H1 (cell line): ENCODE results near the gene COL5A2. TPM values are rescaled to one million over a fixed set of nuclear protein-coding genes. Genes with fewer than 3 reads are reported as not detected.

Experiments
- CTCF ChIA-PET: fragments of 300-600 bp; sonication (Branson Sonifier 250); formaldehyde crosslinking; loops from one replicate; lab custom pipeline; 2021; ENCODE audit not compliant: partially characterized antibody; lab: Charles Lee
- POLR2A ChIA-PET: fragments of 300-600 bp; sonication (Branson Sonifier 250); formaldehyde crosslinking; loops from one replicate; lab custom pipeline; 2021; ENCODE audit warnings: inconsistent platforms; ENCODE audit not compliant: partially characterized antibody; lab: Charles Lee
- DNase-seq, 2 experiments: peaks; one replicate each; pipeline versions ENCODE4 v3.0.0 to v3.0.0-alpha.2; 2010 to 2022; ENCODE audit warnings: low spot score in 2 of 2, low read depth in 1 of 2, mixed read lengths in 1 of 2
- FAIRE-seq: peaks from 2 replicates; lab custom pipeline; 2011; peaks lifted over from hg19 to GRCh38; lab: Jason Lieb, UNC
- H2AFZ ChIP-seq: 2 replicates; pipeline ENCODE4 v1.8.1; 2012; ENCODE audit warnings: low read length, inconsistent platforms
- H2AK5ac ChIP-seq: 2 replicates; pipeline ENCODE4 v1.6.1; 2013; ENCODE audit warnings: low read depth, low read length
- H2BK120ac ChIP-seq: replicated peaks from 2 replicates; pipeline ENCODE3; 2013; ENCODE audit warnings: low read depth, low read length, inconsistent platforms
- H2BK12ac ChIP-seq: 2 replicates; pipeline ENCODE4 v1.6.1; 2013; ENCODE audit warnings: low read depth, low read length
- H2BK15ac ChIP-seq: 2 replicates; pipeline ENCODE4 v1.6.1; 2013; ENCODE audit warnings: low read length
- H2BK20ac ChIP-seq: 2 replicates; pipeline ENCODE4 v1.6.1; 2013; ENCODE audit warnings: low read length
- H2BK5ac ChIP-seq: 2 replicates; pipeline ENCODE4 v1.6.1; 2013; ENCODE audit warnings: low read depth, low read length
- H3K14ac ChIP-seq: 2 replicates; pipeline ENCODE4 v1.6.1; 2013; ENCODE audit warnings: inconsistent platforms; ENCODE audit not compliant: insufficient read length
- H3K18ac ChIP-seq: 2 replicates; pipeline ENCODE4 v1.6.1; 2013; ENCODE audit warnings: low read length; ENCODE audit errors: extremely low read depth
- H3K23ac ChIP-seq: 2 replicates; pipeline ENCODE4 v1.6.1; 2013; ENCODE audit warnings: inconsistent platforms; ENCODE audit not compliant: insufficient read length
- H3K23me2 ChIP-seq: 2 replicates; pipeline ENCODE4 v1.6.1; 2013; ENCODE audit warnings: low read depth, low read length
- H3K27ac ChIP-seq: 2 replicates; pipeline ENCODE4 v1.6.1; 2011; ENCODE audit warnings: low read depth, low read length, inconsistent platforms
- H3K27me3 ChIP-seq, 4 experiments: replicated peaks in 1 of 4; 1 replicate in 1 of 4; 2 replicates in 3 of 4; pipeline versions ENCODE4 v1.6.1 to v1.8.1; 2011 to 2013; ENCODE audit warnings: low read length in 3 of 4, mild to moderate bottlenecking in 3 of 4, inconsistent platforms in 2 of 4, mixed read lengths in 2 of 4, moderate library complexity in 1 of 4; ENCODE audit not compliant: control insufficient read depth in 3 of 4, insufficient read depth in 3 of 4; ENCODE audit errors: extremely low read depth in 1 of 4
- H3K36me3 ChIP-seq, 4 experiments: 2 replicates each; pipeline versions ENCODE4 v1.6.1 to v1.8.1; 2011 to 2013; ENCODE audit warnings: mild to moderate bottlenecking in 4 of 4, low read length in 3 of 4, moderate library complexity in 2 of 4, control low read depth in 1 of 4, inconsistent platforms in 1 of 4; ENCODE audit not compliant: insufficient read depth in 4 of 4, control insufficient read depth in 2 of 4
- H3K4ac ChIP-seq: replicated peaks from 2 replicates; pipeline ENCODE3; 2013; ENCODE audit warnings: low read length, low read depth, mixed read lengths, inconsistent platforms; ENCODE audit not compliant: insufficient read length
- H3K4me1 ChIP-seq, 4 experiments: replicated peaks in 1 of 4; 1 replicate in 1 of 4; 2 replicates in 3 of 4; pipeline versions ENCODE4 v1.6.1 to v1.8.1; 2011 to 2013; ENCODE audit warnings: low read length in 3 of 4, inconsistent platforms in 2 of 4, mixed read lengths in 1 of 4; ENCODE audit not compliant: insufficient read depth in 4 of 4, control insufficient read depth in 3 of 4
- H3K4me2 ChIP-seq, 2 experiments: 2 replicates each; pipeline versions ENCODE4 v1.6.1 to v1.8.1; 2011 to 2013; ENCODE audit warnings: low read depth in 2 of 2, low read length in 2 of 2, control low read depth in 1 of 2, inconsistent platforms in 1 of 2, mild to moderate bottlenecking in 1 of 2; ENCODE audit not compliant: insufficient read depth in 1 of 2
- H3K4me3 ChIP-seq, 4 experiments: fragments of 200-600, 300-600 bp in 1 of 4; sonication (generic), shearing (Covaris generic), sonication (Bioruptor Twin) in 1 of 4; 2 replicates each; pipeline versions ENCODE4 v1.5.1 to v1.8.1; 2011 to 2016; ENCODE audit warnings: low read length in 4 of 4, low read depth in 3 of 4, control low read depth in 2 of 4, inconsistent platforms in 2 of 4, mild to moderate bottlenecking in 2 of 4, mixed read lengths in 1 of 4, moderate library complexity in 1 of 4; ENCODE audit not compliant: insufficient read depth in 2 of 4; ENCODE audit errors: extremely low read depth in 1 of 4
- H3K56ac ChIP-seq: replicated peaks from 2 replicates; pipeline ENCODE3; 2013; ENCODE audit warnings: low read depth, mild to moderate bottlenecking, mixed read lengths, low read length, inconsistent platforms; ENCODE audit not compliant: insufficient read length
- H3K79me1 ChIP-seq: 2 replicates; pipeline ENCODE4 v1.6.1; 2013; ENCODE audit warnings: low read depth, low read length, control low read depth
- H3K79me2 ChIP-seq, 2 experiments: 2 replicates each; pipeline versions ENCODE4 v1.6.1 to v1.8.1; 2012 to 2013; ENCODE audit warnings: low read length in 2 of 2, mild to moderate bottlenecking in 2 of 2, inconsistent platforms in 1 of 2; ENCODE audit not compliant: insufficient read depth in 2 of 2, control insufficient read depth in 1 of 2
- H3K9ac ChIP-seq, 4 experiments: replicated peaks in 1 of 4; 1 replicate in 1 of 4; 2 replicates in 3 of 4; pipeline versions ENCODE4 v1.6.1 to v1.8.1; 2011 to 2013; ENCODE audit warnings: low read depth in 3 of 4, low read length in 3 of 4, control low read depth in 2 of 4, mild to moderate bottlenecking in 2 of 4, moderate library complexity in 2 of 4, inconsistent platforms in 1 of 4; ENCODE audit errors: extremely low read depth in 1 of 4
- H3K9me3 ChIP-seq, 2 experiments: 2 replicates each; pipeline versions ENCODE4 v1.6.1 to v1.8.1; 2012 to 2013; ENCODE audit warnings: mild to moderate bottlenecking in 2 of 2, moderate library complexity in 2 of 2, control low read depth in 1 of 2, inconsistent platforms in 1 of 2, low read depth in 1 of 2, low read length in 1 of 2, mixed read lengths in 1 of 2; ENCODE audit not compliant: insufficient read depth in 2 of 2
- H4K20me1 ChIP-seq, 2 experiments: replicated peaks in 1 of 2; 2 replicates each; pipeline versions ENCODE3 to v1.8.1; 2011 to 2013; ENCODE audit warnings: inconsistent platforms in 2 of 2, low read length in 2 of 2, mild to moderate bottlenecking in 1 of 2; ENCODE audit not compliant: insufficient read depth in 2 of 2, control insufficient read depth in 1 of 2
- H4K5ac ChIP-seq: 2 replicates; pipeline ENCODE4 v1.6.1; 2013; ENCODE audit warnings: low read length, low read depth, mixed read lengths, inconsistent platforms; ENCODE audit not compliant: insufficient read length
- H4K8ac ChIP-seq: 2 replicates; pipeline ENCODE4 v1.8.0; 2013; ENCODE audit warnings: mild to moderate bottlenecking, moderate library complexity, low read length, inconsistent platforms; ENCODE audit not compliant: insufficient read depth; ENCODE audit errors: extremely low read depth
- H4K91ac ChIP-seq: replicated peaks from 2 replicates; pipeline ENCODE3; 2013; ENCODE audit warnings: low read length, mixed read lengths, inconsistent platforms; ENCODE audit not compliant: insufficient read length
- CREB1 ChIP-seq: IDR thresholded peaks from 2 replicates; pipeline ENCODE4 v1.6.1; 2012; ENCODE audit warnings: inconsistent platforms
- EZH2 ChIP-seq: fragments of 200-600 bp; sonication (generic); IDR thresholded peaks from 2 replicates; pipeline ENCODE4 v1.7.1; 2012; ENCODE audit warnings: low read depth, mild to moderate bottlenecking, moderate library complexity, low read length, inconsistent platforms; ENCODE audit not compliant: severe bottlenecking
- HDAC6 ChIP-seq: IDR thresholded peaks from one replicate; pipeline ENCODE4 v1.7.1; 2012; ENCODE audit warnings: low read depth, mild to moderate bottlenecking, inconsistent platforms, low read length, moderate library complexity
- KDM1A ChIP-seq: fragments of 200-600, 300-600 bp; sonication (generic); IDR thresholded peaks from 2 replicates; pipeline ENCODE4 v1.7.1; 2016; ENCODE audit warnings: mild to moderate bottlenecking, low read length, borderline replicate concordance
- NANOG ChIP-seq: IDR thresholded peaks from 2 replicates; pipeline ENCODE4 v1.6.1; 2011; ENCODE audit warnings: low read length, low read depth, mild to moderate bottlenecking, inconsistent platforms; ENCODE audit not compliant: insufficient read depth, poor library complexity, severe bottlenecking
- RAD21 ChIP-seq, 2 experiments: IDR thresholded peaks in 1 of 2; conservative IDR thresholded peaks in 1 of 2; 2 replicates each; pipeline ENCODE4 v1.6.1; 2011; ENCODE audit warnings: low read depth in 2 of 2, low read length in 2 of 2, improper control_type of control experiment in 1 of 2, inconsistent platforms in 1 of 2, mild to moderate bottlenecking in 1 of 2, moderate library complexity in 1 of 2
- RXRA ChIP-seq: IDR thresholded peaks from 2 replicates; pipeline ENCODE4 v1.6.1; 2011; ENCODE audit warnings: low read depth, mild to moderate bottlenecking, low read length, moderate library complexity; ENCODE audit not compliant: insufficient read depth
- SIN3A ChIP-seq, 2 experiments: IDR thresholded peaks in 1 of 2; conservative IDR thresholded peaks in 1 of 2; 2 replicates each; pipeline ENCODE4 v1.6.1; 2011 to 2012; ENCODE audit warnings: low read length in 2 of 2, improper control_type of control experiment in 1 of 2, low read depth in 1 of 2, mild to moderate bottlenecking in 1 of 2
- SIRT6 ChIP-seq: IDR thresholded peaks from one replicate; pipeline ENCODE4 v1.7.1; 2012; ENCODE audit warnings: low read length, inconsistent platforms
- SIX5 ChIP-seq: IDR thresholded peaks from 2 replicates; pipeline ENCODE4 v1.6.1; 2011; ENCODE audit warnings: mild to moderate bottlenecking, low read depth, low read length
- SP1 ChIP-seq: IDR thresholded peaks from 2 replicates; pipeline ENCODE4 v1.6.1; 2011; ENCODE audit warnings: low read depth, low read length
- TAF1 ChIP-seq: IDR thresholded peaks from 2 replicates; pipeline ENCODE4 v1.6.1; 2011; ENCODE audit warnings: mild to moderate bottlenecking, low read depth, low read length
- YY1 ChIP-seq: IDR thresholded peaks from 2 replicates; pipeline ENCODE4 v1.6.1; 2011; ENCODE audit warnings: low read depth, mild to moderate bottlenecking, low read length
- ZNF274 ChIP-seq: IDR thresholded peaks from 2 replicates; pipeline ENCODE4 v1.7.0; 2012; ENCODE audit warnings: low read length, borderline replicate concordance; ENCODE audit errors: extremely low read depth
- WGBS, 2 experiments: shearing (Covaris generic) in 1 of 2; methylation state at CpG; one replicate each; pipeline versions ENCODE4 v1.1.6 to v1.1.7; 2013 to 2015; ENCODE audit warnings: low lambda C conversion rate in 2 of 2, mixed read lengths in 2 of 2, inconsistent platforms in 1 of 2, low coverage in 1 of 2, missing lambda C conversion rate in 1 of 2; ENCODE audit not compliant: insufficient replicate concordance in 2 of 2, insufficient coverage in 1 of 2, insufficient read length in 1 of 2; ENCODE audit errors: extremely low coverage in 1 of 2, missing lambda C conversion rate in 1 of 2; 5-methylcytosine and 5-hydroxymethylcytosine counted together
- polyA plus RNA-seq, 7 experiments: library from polyadenylated mRNA; depleted of rRNA in 3 of 7; stranded (reverse) in 5 of 7; unstranded in 2 of 7; fragments of >200 nt in 5 of 7; fragments of 200-250 nt in 2 of 7; gene quantifications; 1 replicate in 5 of 7; 2 replicates in 1 of 7; 4 replicates in 1 of 7; pipeline versions ENCODE4 v1.2.1 to v1.2.3, GENCODE V29; 2011 to 2013; ENCODE audit warnings: missing spikeins in 2 of 7, mixed read lengths in 2 of 7
- total RNA-seq: library from RNA; stranded (reverse); fragmentation: NEBNext Ultra II Directional; extraction: Animal tissue kit (Norgen Biotek cat#: 25700); gene quantifications from 2 replicates; pipeline ENCODE4 v1.2.1, GENCODE V29; 2021

The COL5A2 gene
- total and polyA plus RNA-seq, 2 of the 8 experiments (the other 6 are each of a cell fraction or from before 2014, with no cell fraction given), result 4.7 to 24.2 TPM

- Histone ChIP-seq H3K9ac (no peak overlapping the region), H2AK5ac (no peak overlapping the region), H3K23me2 (no peaks in the 10 kb centered on the region), H3K36me3 (no peaks in the 10 kb centered on the region), H4K8ac (no peak overlapping the region), H3K56ac (no peak overlapping the region), H2BK12ac (peak overlapping the region; percentile 88), H3K79me1 (no peaks in the 10 kb centered on the region), H4K91ac (peak overlapping the region; percentile 8), H3K4me3 (no peak overlapping the region; a peak in 1 of 8 replicates), H3K4me2 (peak overlapping the region; percentile 39 to 57; a peak in 3 of 4 replicates), H3K14ac (no peak overlapping the region), H3K4ac (no peak overlapping the region), H2BK5ac (peak overlapping the region; percentile 93), H3K27me3 (no peaks in the 10 kb centered on the region), H3K23ac (no peak overlapping the region), H4K20me1 (no peaks in the 10 kb centered on the region), H4K5ac (no peak overlapping the region), H3K27ac (peak overlapping the region; percentile 69; the same call in 1 of the 2 replicates), H2AFZ (peak overlapping the region; percentile 48; the same call in 1 of the 2 replicates), H2BK20ac (no peak overlapping the region), H3K79me2 (no peaks in the 10 kb centered on the region), H3K9me3 (no peaks in the 10 kb centered on the region), H2BK15ac (no peak overlapping the region), H3K4me1 (peaks cover 2 to 9% (median 7%) of the 10 kb centered on the region in 4 experiments; a peak in 4 of 7 replicates), H3K18ac (0 out of 2 replicates have a peak overlapping the region, but pooled peaks have one; percentile 15), H2BK120ac (peak overlapping the region; percentile 11)
- no peak for FAIRE-seq
- 81% methylated on average over 3 of the region's 3 CpGs; no CpG with 5 or more reads in 1 of the 2 experiments for WGBS, 2 experiments
- no peak for DNase-seq
- POLR2A ChIA-PET, result interaction anchor here (1.5 kb wide), 1 partner anchor 25 kb away, joined by 3 read pairs; no protein-coding TSS in a partner anchor
- CTCF ChIA-PET, result interaction anchor here (0.8 to 1.6 kb wide), 4 partner anchors 10 to 74 kb away, joined by 3 to 12 read pairs (median 4); partner anchors contain the start of gene COL5A2
- TF ChIP-seq HDAC6, result no peak
- TF ChIP-seq TAF1, result no peak
- no peak for TF ChIP-seq RAD21 (IDR thresholded peaks at IDR 0.05 in 1 of 2, conservative IDR thresholded peaks at IDR 0.05 in 1 of 2; ENCODE audit: low read depth in 2 of 2, low read length in 2 of 2)
- TF ChIP-seq SIRT6, result no peak
- no peak for TF ChIP-seq KDM1A
- no peak for TF ChIP-seq RXRA
- TF ChIP-seq YY1, result no peak
- no peak for TF ChIP-seq SP1
- TF ChIP-seq ZNF274, result no peak
- TF ChIP-seq SIN3A (conservative IDR thresholded peaks at IDR 0.05 in 1 of 2, IDR thresholded peaks at IDR 0.05 in 1 of 2; ENCODE audit: low read depth in 1 of 2, low read length in 2 of 2), result no peak
- TF ChIP-seq SIX5, result no peak
- TF ChIP-seq CREB1, result no peak
- no peak for TF ChIP-seq EZH2
- TF ChIP-seq NANOG, result no peak
Measured at GRCh38 chr2:189217051-189217450, 37.5 kb upstream of the COL5A2 start.
